Measurements from ENCODE around the gene ARVCF.
"Not testable (repeated sequence)": the region's sequence is repeated elsewhere in the genome, so short reads cannot be mapped to it uniquely, and the experiment has no call there.

ARVCF gene

GRCh38 chr22:19931514-19931913 is 85.1 kb downstream of the ARVCF start:
- no peak for DNase-seq

- DNase-seq, result no peak
Observed at GRCh38 chr22:19930551-19931486, 85.8 kb downstream of the ARVCF start.

GRCh38 chr22:19929586-19930550 is 86.8 kb downstream of the ARVCF start:
- DNase-seq, result no peak

GRCh38 chr22:19928207-19928606 is 88.4 kb downstream of the ARVCF start:
- no peak for DNase-seq

GRCh38 chr22:19927696-19928095 is 88.9 kb downstream of the ARVCF start:
- DNase-seq, result no peak

GRCh38 chr22:19926028-19926427 is 90.6 kb downstream of the ARVCF start:
- not testable (repeated sequence) for DNase-seq

- DNase-seq, result no peak
Observed at GRCh38 chr22:19923914-19924513, 92.6 kb downstream of the ARVCF start.

GRCh38 chr22:19921544-19922081 is 95.0 kb downstream of the ARVCF start:
- DNase-seq, result no peak
